ENCODE measurements around the gene KIF12.
A peak's percentile ranks its signal among the peaks of the same experiment; 100 is the strongest.

KIF12 gene

DNA sequence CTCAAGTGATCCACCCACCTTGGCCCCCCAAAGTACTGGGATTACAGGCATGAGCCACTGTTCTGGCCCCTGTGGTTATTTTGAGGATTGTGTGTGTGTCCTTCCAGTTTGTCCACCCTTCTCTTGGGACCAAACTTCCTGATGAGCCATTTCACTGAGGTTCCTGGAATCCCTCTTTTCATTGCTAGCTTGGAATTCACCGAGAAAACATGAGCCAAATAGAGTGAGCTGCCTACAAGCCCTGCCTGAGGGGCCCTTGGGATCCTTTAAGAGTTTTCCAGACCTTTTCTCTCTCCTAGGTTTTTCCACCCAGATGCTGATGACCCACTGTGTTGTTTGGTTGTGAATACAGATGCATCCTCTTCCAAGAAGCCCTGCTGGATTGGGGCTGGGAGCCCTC, 13.2 kb upstream of the KIF12 start:
- Histone ChIP-seq H3K14ac (ENCODE audit: low read length in 2 of 2) (no peak overlapping the region), H3K23ac (ENCODE audit: low read length in 2 of 2) (no peak overlapping the region), H2BK12ac (ENCODE audit: low read length in 2 of 2) (no peak overlapping the region), H3K27me3 (ENCODE audit: control insufficient read depth in 1 of 2, insufficient read depth in 1 of 2, low read length in 2 of 2) (peaks cover 9 to 31% of the 10 kb centered on the region in 2 experiments), H2BK15ac (ENCODE audit: low read depth, poor library complexity, severe bottlenecking) (no peak overlapping the region), H4K91ac (ENCODE audit: low read length) (no peak overlapping the region), H3K4ac (ENCODE audit: low read depth in 1 of 2, low read length in 2 of 2) (no peak overlapping the region), H3K27ac (ENCODE audit: low read length, poor library complexity, severe bottlenecking) (no peak overlapping the region), H3K4me1 (ENCODE audit: control insufficient read depth, insufficient read depth, low read depth, low read length) (peaks cover 21% of the 10 kb centered on the region), H3K9me3 (ENCODE audit: control insufficient read depth, low read length) (no peaks in the 10 kb centered on the region), H4K8ac (ENCODE audit: low read length) (no peak overlapping the region), H3K79me1 (replicated peaks; ENCODE audit: low read length, poor library complexity, severe bottlenecking) (no peaks in the 10 kb centered on the region), H3K9ac (ENCODE audit: low read length) (peak overlapping the region; percentile 14), H3K4me3 (ENCODE audit: insufficient read depth in 1 of 2, low read depth in 1 of 2, low read length in 2 of 2) (no peak overlapping the region), H3K36me3 (ENCODE audit: control insufficient read depth in 1 of 2, insufficient read depth in 2 of 2, low read depth in 1 of 2, low read length in 2 of 2) (peaks cover 0 to 3% of the 10 kb centered on the region in 2 experiments), H3K18ac (ENCODE audit: low read depth in 1 of 2, low read length in 2 of 2) (no peak overlapping the region), H3K4me2 (ENCODE audit: low read length, poor library complexity, severe bottlenecking) (no peak overlapping the region), H2AK5ac (ENCODE audit: low read length, severe bottlenecking) (peak overlapping the region; percentile 46), H2AFZ (ENCODE audit: low read depth, low read length) (no peak overlapping the region), H2BK5ac (ENCODE audit: low read depth, low read length, poor library complexity, severe bottlenecking) (no peak overlapping the region), H2BK120ac (ENCODE audit: low read depth, low read length) (no peak overlapping the region)
- no peak for DNase-seq
- WGBS: 80% methylated on average over 1 of the region's 1 CpG

DNA sequence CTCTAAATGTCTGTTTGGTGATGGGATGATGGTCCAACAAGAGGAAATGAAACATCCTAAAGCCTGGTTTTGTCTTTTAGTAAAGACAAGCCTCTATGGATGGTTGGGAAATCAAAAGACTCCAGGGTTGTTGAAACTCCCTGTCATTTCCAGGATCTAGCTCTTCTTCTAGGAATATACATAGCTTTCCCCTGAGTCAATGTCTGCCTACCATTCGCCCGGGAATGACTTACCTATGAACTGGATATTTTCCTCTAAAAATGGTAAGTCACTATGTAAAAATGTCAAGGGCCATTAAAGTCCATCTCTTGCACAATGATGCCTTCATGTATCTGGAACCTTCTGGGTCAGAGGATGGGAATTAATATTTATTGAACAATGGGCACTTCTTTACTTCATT, 11.1 kb upstream of the KIF12 start:
- Histone ChIP-seq H2BK120ac (ENCODE audit: low read depth, low read length) (no peak overlapping the region), H4K91ac (ENCODE audit: low read length) (no peak overlapping the region), H3K18ac (ENCODE audit: low read depth in 1 of 2, low read length in 2 of 2) (no peak overlapping the region), H3K4me3 (ENCODE audit: insufficient read depth in 1 of 2, low read depth in 1 of 2, low read length in 2 of 2) (no peak overlapping the region), H3K27me3 (ENCODE audit: control insufficient read depth in 1 of 2, insufficient read depth in 1 of 2, low read length in 2 of 2) (peaks cover 0 to 10% of the 10 kb centered on the region in 2 experiments), H3K36me3 (ENCODE audit: control insufficient read depth in 1 of 2, insufficient read depth in 2 of 2, low read depth in 1 of 2, low read length in 2 of 2) (no peaks in the 10 kb centered on the region), H3K23ac (ENCODE audit: low read length in 2 of 2) (no peak overlapping the region), H2BK15ac (ENCODE audit: low read depth, poor library complexity, severe bottlenecking) (no peak overlapping the region), H4K8ac (ENCODE audit: low read length) (no peak overlapping the region), H2BK5ac (ENCODE audit: low read depth, low read length, poor library complexity, severe bottlenecking) (no peak overlapping the region), H3K4ac (ENCODE audit: low read depth in 1 of 2, low read length in 2 of 2) (no peak overlapping the region), H3K4me1 (ENCODE audit: control insufficient read depth, insufficient read depth, low read depth, low read length) (peaks cover 21% of the 10 kb centered on the region), H3K4me2 (ENCODE audit: low read length, poor library complexity, severe bottlenecking) (no peak overlapping the region), H3K9me3 (ENCODE audit: control insufficient read depth, low read length) (no peaks in the 10 kb centered on the region), H2AFZ (ENCODE audit: low read depth, low read length) (no peak overlapping the region), H3K79me1 (replicated peaks; ENCODE audit: low read length, poor library complexity, severe bottlenecking) (no peaks in the 10 kb centered on the region), H3K27ac (ENCODE audit: low read length, poor library complexity, severe bottlenecking) (peak overlapping the region; percentile 4), H3K14ac (ENCODE audit: low read length in 2 of 2) (no peak overlapping the region), H2AK5ac (ENCODE audit: low read length, severe bottlenecking) (peak overlapping the region; percentile 21), H3K9ac (ENCODE audit: low read length) (no peak overlapping the region), H2BK12ac (ENCODE audit: low read length in 2 of 2) (no peak overlapping the region)
- DNase-seq: peak; percentile 65
- no CpG with 5 or more reads among the region's 2 CpGs for WGBS

DNA sequence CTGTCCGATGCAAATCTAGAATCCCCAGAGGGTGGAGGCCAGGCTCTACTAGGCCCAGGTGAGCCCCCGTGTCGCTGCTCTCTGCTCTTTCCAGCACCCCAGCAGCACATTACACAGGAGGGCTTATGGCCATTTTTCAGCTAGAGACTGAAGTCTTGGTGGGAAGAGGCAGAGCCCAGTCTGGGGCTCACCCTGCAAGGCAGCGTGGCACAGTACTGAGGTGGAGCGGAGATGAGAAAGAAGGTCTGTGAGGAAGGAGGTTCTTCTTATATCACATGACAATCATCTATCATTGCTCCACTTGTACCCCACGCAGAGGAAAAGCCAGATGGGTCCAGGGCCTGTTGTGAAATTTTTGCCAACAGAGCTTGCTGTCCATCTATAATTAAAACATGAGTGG, 10.0 kb upstream of the KIF12 start:
- Histone ChIP-seq H2AFZ (ENCODE audit: low read depth, low read length) (no peak overlapping the region), H3K4me2 (ENCODE audit: low read length, poor library complexity, severe bottlenecking) (no peak overlapping the region), H3K27me3 (ENCODE audit: control insufficient read depth in 1 of 2, insufficient read depth in 1 of 2, low read length in 2 of 2) (peaks cover 0 to 9% of the 10 kb centered on the region in 2 experiments), H3K4me3 (ENCODE audit: insufficient read depth in 1 of 2, low read depth in 1 of 2, low read length in 2 of 2) (no peak overlapping the region), H3K14ac (ENCODE audit: low read length in 2 of 2) (no peak overlapping the region), H3K36me3 (ENCODE audit: control insufficient read depth in 1 of 2, insufficient read depth in 2 of 2, low read depth in 1 of 2, low read length in 2 of 2) (no peaks in the 10 kb centered on the region), H4K91ac (ENCODE audit: low read length) (no peak overlapping the region), H2BK5ac (ENCODE audit: low read depth, low read length, poor library complexity, severe bottlenecking) (no peak overlapping the region), H2AK5ac (ENCODE audit: low read length, severe bottlenecking) (peak overlapping the region; percentile 42), H3K4me1 (ENCODE audit: control insufficient read depth, insufficient read depth, low read depth, low read length) (peaks cover 21% of the 10 kb centered on the region), H2BK120ac (ENCODE audit: low read depth, low read length) (no peak overlapping the region), H3K18ac (ENCODE audit: low read depth in 1 of 2, low read length in 2 of 2) (no peak overlapping the region), H4K8ac (ENCODE audit: low read length) (no peak overlapping the region), H3K23ac (ENCODE audit: low read length in 2 of 2) (peak overlapping the region in 1 of 2 experiments; percentile 24), H2BK12ac (ENCODE audit: low read length in 2 of 2) (no peak overlapping the region), H2BK15ac (ENCODE audit: low read depth, poor library complexity, severe bottlenecking) (no peak overlapping the region), H3K4ac (ENCODE audit: low read depth in 1 of 2, low read length in 2 of 2) (no peak overlapping the region), H3K27ac (ENCODE audit: low read length, poor library complexity, severe bottlenecking) (no peak overlapping the region), H3K9ac (ENCODE audit: low read length) (no peak overlapping the region), H3K9me3 (ENCODE audit: control insufficient read depth, low read length) (no peaks in the 10 kb centered on the region), H3K79me1 (replicated peaks; ENCODE audit: low read length, poor library complexity, severe bottlenecking) (no peaks in the 10 kb centered on the region)
- 100% methylated on average over 3 of the region's 6 CpGs for WGBS
- no peak for DNase-seq

DNA sequence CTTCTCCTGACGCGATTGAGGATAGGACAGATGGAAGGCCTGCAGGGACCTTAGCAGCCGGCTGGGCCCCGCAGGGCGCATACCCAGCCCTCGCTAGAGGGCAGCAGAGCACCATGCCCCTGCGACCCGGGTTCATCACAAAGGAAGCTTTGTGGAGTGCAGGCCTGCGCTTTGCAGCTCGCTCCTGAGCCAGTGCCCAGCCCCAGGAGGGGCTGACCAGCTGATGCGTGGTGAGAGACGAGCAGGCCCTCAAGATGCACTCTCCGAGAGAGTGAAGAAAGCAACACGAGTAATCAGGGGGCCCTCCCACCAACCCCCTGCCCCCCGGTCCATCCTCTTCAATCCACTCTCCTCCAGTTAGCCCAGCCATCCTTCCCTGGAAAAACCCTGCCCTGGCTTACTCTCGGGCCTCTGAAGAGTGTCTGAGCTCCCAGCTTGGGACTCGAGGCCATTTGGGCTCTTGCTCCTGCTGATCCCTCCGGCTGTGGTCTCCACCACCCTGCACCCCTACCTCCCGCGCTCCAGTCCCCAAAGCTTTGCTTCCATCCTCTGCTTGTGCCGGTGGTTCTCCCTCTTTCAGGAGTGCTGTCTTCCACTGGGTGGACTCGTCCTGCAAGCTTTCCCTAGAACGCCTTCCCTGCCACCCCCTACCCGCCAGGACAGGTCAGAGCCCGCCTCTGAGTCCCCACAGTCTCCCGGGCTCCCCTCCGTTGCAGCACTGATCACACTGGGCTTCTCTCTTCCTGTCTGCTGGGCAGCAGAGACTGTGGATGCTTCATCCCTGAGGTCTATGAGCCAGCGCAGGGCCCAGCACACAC, 9.1 kb upstream of the KIF12 start:
- peaks cover 21% of the 10 kb centered on the region for H3K4me1 ChIP-seq (ENCODE audit: control insufficient read depth, insufficient read depth, low read depth, low read length)

More for the DNA sequence above, 9.1 kb upstream of the KIF12 start:
- DNase-seq: peak; percentile 74
- H2BK15ac ChIP-seq (ENCODE audit: low read depth, poor library complexity, severe bottlenecking): no peak overlapping the region
- no peak overlapping the region for H3K4ac ChIP-seq (ENCODE audit: low read depth in 1 of 2, low read length in 2 of 2)
- H3K18ac ChIP-seq (ENCODE audit: low read depth in 1 of 2, low read length in 2 of 2): no peak overlapping the region
- peak overlapping the region; percentile 42 for H2AK5ac ChIP-seq (ENCODE audit: low read length, severe bottlenecking)
- no peak overlapping the region for H3K23ac ChIP-seq (ENCODE audit: low read length in 2 of 2)
- no peak overlapping the region for H2AFZ ChIP-seq (ENCODE audit: low read depth, low read length)
- no peak overlapping the region for H2BK5ac ChIP-seq (ENCODE audit: low read depth, low read length, poor library complexity, severe bottlenecking)
- 43% methylated on average over 27 of the region's 28 CpGs for WGBS
- no peaks in the 10 kb centered on the region for H3K79me1 ChIP-seq (replicated peaks; ENCODE audit: low read length, poor library complexity, severe bottlenecking)
- H3K9me3 ChIP-seq (ENCODE audit: control insufficient read depth, low read length): peaks cover 6% of the 10 kb centered on the region
- H3K4me2 ChIP-seq (ENCODE audit: low read length, poor library complexity, severe bottlenecking): no peak overlapping the region
- no peak overlapping the region for H2BK12ac ChIP-seq (ENCODE audit: low read length in 2 of 2)
- no peaks in the 10 kb centered on the region for H3K36me3 ChIP-seq (ENCODE audit: control insufficient read depth in 1 of 2, insufficient read depth in 2 of 2, low read depth in 1 of 2, low read length in 2 of 2)
- no peak overlapping the region for H3K14ac ChIP-seq (ENCODE audit: low read length in 2 of 2)
- H3K9ac ChIP-seq (ENCODE audit: low read length): no peak overlapping the region
- H4K8ac ChIP-seq (ENCODE audit: low read length): no peak overlapping the region
- no peak overlapping the region for H3K27ac ChIP-seq (ENCODE audit: low read length, poor library complexity, severe bottlenecking)
- no peak overlapping the region for H4K91ac ChIP-seq (ENCODE audit: low read length)
- H3K27me3 ChIP-seq (ENCODE audit: control insufficient read depth in 1 of 2, insufficient read depth in 1 of 2, low read length in 2 of 2): peaks cover 0 to under 1% of the 10 kb centered on the region in 2 experiments
- no peak overlapping the region for H3K4me3 ChIP-seq (ENCODE audit: insufficient read depth in 1 of 2, low read depth in 1 of 2, low read length in 2 of 2)
- no peak overlapping the region for H2BK120ac ChIP-seq (ENCODE audit: low read depth, low read length)

Data from mesenchymal stem cell (in vitro differentiated cells and primary cell).